ENCODE measurements around the gene ASPN.
"Not testable (repeated sequence)": the region's sequence is repeated elsewhere in the genome, so short reads cannot be mapped to it uniquely, and the experiment has no call there.

ASPN gene

GRCh38 chr9:92467041-92467440 lies 15.3 kb downstream of the ASPN start:
- DNase-seq, result no peak

- no peak for DNase-seq
Observed at GRCh38 chr9:92463984-92464383, 18.3 kb downstream of the ASPN start.

DNA sequence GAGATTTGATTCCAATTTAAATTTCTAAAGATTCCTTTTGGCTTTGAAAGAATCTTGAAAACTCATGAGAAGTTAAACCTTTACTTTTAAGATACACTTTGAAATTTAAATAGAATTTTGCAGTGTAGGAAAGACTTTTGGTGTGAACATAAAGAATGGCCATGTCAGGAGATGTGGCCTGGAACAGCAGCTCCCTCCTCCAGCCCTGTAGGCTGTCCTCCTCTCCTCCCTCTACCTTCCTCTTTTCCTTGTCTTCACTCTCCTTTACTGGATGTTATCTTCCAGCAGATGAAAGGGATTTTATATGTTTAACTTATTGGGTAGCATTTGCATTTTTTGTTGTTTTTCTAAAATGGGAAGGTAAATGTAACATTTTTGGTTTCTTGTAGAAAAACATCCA lies 18.9 kb downstream of the ASPN start:
- no peak for DNase-seq

DNA sequence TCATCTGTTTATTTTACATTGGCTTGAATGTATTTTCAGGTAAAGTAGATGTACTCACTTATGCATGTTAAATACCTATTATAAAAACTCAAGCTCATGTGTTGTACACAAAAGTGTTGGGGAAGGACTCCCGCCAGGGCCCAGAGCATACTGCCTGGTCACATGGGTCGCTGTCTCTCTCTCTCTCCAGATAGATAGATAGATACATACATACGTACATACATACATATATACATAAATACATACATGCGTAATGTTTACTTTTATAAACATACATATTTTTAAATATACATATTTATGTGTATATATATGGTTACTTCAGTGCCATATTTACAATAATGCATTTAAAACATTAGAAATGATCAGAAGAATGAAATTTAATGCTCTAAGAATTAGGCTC lies 24.7 kb downstream of the ASPN start:
- DNase-seq, result no peak

GRCh38 chr9:92455217-92455616 lies 27.1 kb downstream of the ASPN start:
- DNase-seq, result no peak

DNA sequence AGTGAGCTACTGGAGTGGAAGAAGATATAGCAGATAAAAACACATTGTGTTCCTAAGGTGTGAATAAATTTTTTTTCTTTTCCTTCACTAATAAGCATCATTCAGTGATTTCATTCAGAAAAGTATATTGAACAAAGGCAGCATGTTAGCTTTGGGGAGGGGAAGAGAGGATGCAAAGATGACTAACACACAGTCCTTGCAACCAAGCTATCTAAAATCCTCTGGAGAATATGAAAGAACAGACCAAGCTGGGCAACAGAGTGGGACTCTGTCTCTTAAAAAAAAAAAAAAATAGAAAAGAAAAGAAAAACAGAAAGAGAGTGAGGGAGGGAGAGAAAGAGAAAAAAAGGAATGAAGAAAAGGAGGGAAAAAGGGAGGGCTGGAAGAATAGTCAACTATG lies 35.8 kb downstream of the ASPN start:
- DNase-seq, result no peak

DNA sequence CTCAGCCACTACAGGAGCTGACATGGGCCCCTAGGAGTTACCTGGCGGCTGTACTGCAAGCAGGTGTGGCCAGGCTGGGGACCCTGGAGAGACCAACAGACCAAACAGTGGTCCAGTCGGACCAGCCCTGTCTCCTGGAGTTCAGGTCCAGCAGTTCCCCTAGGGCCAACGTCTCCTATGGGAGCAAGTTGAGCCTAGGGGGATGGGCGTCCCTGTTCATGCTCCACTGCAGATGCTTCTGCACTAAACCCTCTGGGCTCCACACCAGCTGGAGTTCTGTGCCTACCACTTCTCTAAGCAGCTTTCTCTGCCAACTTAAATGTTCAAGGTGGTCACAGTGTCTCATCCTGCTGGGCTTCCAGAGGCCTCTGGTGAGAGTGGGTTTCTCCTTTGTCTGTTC lies 37.5 kb downstream of the ASPN start:
- no peak for DNase-seq

- no peak for DNase-seq
Observed at GRCh38 chr9:92440751-92441046, 41.6 kb downstream of the ASPN start.

DNA sequence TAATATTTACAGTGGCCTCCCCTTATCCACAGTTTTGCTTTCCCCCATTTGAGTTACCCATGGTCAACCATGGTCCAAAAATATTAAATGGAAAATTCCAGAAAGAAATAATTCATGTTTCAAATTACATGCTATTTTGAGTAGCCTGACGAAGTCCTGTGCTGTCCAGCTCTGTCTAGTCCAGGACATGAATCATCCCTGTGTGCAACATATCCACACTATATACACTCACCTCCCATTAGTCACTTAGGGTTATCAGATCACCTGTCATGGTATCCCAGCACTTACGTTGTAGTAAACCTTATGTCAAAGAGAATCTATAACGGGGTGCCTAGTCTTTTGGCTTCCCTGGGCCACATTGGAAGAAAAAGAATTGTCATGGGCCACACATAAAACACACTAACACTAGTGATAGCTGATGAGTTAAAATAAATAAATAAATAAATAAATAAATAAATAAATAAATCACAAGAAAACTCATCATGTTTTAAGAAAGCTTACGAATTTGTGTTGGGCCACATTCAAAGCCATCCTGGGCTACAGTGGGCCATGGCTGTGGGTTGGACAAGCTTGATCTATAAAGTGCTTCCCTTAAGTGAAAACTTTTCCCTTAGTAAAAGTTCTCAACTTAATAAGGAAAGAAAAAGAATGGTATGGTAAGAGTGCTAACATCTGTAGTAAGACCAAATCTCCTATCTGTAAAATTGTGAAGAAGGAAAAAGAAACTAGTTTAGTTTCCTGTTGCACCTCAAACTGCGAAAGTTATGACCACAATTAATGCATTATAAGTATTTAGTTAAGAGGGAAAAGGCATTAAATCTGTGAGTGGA lies 42.2 kb downstream of the ASPN start:
- no peak for DNase-seq

DNA sequence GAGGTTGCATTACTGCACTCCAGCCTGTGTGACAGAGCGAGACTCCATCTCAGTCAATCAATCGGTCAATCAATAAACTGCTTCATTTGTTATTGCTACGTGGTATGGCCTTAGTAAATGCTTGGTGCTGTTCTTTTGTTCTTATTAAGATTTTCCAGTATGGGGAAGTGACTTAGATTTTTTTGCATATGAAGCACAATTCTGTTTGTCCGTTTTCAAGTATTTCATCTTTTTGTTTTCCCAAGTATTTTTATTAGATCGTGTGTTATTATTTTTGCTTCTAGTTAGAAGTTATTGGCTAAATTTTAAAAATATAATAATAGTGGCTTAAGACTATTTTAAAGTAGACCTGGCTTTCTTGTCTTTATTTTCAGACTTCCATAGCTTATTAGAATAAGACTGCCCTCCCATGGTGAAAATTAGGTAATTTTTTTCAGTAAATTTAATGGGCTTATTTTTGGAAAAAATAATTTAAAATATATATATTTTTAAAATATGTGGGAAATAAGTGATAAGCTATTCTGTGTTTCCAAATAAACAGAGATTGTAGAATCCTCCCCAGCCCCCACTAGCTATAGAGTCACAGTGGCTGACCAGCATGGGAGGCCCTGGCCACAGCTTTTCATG lies 43.3 kb downstream of the ASPN start:
- DNase-seq, result no peak

DNA sequence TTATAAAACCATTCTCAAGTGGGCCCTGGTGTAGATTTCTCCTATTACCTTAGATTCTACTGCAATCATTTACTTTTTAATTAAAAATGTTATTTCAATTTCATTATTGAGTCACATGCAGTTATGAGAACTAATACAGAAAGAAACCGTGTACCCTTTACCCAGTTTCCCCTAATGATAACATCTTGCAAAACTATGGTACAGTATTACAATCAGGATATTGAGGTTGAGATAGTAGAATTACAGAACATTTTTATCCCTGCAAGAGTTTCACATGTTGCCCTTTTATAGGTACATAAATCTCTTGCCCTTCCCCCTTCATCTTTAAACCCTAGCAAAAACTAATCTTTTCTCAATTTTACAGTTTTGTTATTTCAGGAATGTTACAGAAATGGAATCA lies 47.0 kb downstream of the ASPN start:
- no peak for DNase-seq

DNA sequence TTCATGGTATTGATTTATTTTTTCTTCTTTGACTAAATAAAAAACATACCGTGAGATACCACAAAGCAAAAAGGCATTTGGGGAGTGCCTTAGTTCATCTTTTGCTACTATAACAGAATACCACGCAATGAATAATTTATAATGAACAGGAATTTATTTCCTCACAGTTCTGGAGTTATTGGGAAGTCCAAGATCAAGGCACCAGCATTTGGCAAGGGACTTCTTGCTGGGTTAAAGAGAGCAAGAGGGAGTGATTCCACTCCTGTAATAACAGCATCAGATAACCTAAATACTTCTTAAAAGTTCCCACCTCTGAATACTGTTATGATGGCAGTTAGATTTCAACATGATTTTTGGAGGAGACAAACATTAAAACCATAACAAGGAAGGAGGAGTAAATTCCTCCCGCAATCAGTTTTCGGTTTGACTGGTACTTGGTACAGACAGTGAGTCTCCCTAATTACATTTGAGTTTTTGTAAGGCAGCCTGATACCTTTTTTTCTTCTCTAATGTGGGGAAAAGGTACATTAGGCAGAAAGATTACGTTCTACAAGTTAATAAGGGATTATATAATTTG lies 49.2 kb downstream of the ASPN start:
- no peak for DNase-seq

DNA sequence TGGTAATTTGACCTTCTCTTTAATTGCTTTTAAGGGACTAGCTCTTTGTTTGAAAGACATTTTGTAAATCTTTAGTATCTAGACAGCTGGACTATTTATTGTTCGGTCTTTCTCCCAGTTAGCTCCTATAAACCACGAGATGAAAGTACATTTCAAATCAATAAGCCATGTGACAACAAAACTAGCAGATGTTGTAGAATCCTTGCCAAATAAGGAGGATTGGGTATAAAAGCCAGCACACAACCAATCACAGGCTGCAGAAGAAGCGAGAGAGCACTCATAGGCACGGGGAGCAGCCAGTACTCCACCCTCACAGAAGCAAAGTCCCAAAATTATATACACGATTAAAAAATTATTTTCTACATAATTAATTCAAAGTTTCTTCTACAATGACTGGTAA lies 50.0 kb downstream of the ASPN start:
- no peak for DNase-seq

DNA sequence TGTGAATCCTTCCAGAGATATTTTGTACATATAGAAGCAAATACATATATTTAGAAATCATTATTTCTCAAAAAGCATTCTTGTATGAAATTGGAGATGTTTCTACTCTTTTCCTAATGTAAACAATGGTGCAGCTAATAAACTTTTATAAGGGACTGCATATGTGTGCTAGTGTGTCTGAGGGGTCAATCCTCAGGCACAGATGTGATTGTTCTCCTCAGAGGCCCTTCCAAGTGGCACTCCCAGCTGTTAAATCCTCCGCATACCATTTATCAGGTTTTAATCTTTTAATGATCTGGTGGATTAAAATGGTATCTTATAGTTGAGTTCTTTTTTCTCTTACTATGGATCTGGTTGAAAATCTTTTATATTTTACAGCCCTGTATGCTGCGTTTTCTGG lies 52.5 kb downstream of the ASPN start:
- DNase-seq, result no peak

GRCh38 chr9:92426501-92427145 lies 55.7 kb downstream of the ASPN start:
- no peak for DNase-seq

- no peak for DNase-seq
Observed at GRCh38 chr9:92425474-92425873, 56.8 kb downstream of the ASPN start.

- no peak for DNase-seq
Observed at GRCh38 chr9:92424340-92424739, 58.0 kb downstream of the ASPN start, which contains the start of gene OMD. Gene OMD (minus strand): TSS chr9:92424471. CDS start chr9:92417558, 6,913 bp downstream.

DNA sequence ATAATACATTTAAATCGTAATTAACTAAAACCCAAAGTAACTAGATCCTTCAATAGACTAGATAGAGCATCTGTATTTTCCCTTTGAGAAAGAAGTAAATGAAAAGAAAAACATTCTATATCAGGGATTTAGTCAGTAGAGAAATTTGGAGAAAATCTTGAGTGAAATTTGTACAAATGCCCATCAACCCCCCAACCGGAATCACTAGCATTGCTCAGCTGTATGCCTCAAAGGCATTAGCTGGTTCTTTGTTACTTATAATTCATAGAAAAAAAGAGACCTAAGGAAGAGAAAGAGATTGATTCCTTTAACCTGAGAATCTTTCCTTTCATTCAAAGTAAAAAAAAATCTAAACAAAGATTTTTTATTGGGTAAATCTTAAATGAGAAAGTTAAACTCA lies 58.7 kb downstream of the ASPN start:
- DNase-seq, result no peak

DNA sequence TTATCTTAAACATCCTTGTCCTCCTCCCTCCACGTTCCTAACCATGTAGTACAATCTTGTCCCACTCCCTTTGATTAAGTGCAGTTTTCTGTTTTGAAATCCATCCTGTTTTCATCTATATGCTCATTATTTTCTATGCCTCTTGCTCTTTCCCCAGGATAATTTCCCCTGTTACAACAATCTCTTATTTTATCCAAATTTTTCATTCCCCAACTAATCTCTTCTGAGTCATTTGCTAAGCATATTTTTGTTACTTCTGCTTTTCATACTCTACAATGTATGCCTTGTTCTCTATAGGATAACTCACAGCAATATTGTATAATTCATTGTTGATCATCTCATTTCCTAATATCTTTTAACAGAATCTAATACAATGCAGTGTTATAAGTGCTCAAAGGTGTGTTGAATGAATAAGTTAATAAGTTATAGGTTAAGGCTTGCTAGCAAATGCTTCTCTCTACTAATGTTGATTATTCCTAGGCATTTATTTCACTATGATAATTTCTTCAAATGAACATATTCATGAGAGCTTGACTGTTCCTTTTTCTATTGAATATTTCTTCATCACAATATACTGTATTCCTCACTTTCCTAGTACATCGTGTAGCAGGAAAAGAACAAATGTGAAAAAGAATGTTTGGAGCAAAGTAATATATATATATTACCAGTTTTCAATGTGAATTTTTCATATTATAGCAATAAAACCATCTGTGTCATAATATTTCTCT lies 59.5 kb downstream of the ASPN start:
- DNase-seq, result no peak

DNA sequence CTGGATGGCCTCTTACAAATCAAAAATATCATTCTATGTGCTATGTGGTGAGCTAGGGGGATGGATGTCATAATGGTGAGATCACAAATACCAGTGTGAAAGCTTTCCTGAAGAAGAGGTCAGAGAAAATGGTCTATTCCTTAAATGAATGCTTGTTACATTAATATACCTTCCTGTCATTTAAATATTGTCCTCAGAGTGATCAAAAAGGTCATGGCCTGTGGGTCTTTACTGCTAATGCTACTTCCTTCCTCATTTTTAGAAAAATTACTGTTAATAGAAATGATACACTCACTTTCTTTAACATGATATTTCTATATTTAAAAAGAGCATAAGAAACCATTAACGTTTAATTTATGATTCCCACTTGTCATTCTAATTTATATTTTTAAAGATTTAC lies 67.7 kb downstream of the ASPN start:
- no peak for DNase-seq

DNA sequence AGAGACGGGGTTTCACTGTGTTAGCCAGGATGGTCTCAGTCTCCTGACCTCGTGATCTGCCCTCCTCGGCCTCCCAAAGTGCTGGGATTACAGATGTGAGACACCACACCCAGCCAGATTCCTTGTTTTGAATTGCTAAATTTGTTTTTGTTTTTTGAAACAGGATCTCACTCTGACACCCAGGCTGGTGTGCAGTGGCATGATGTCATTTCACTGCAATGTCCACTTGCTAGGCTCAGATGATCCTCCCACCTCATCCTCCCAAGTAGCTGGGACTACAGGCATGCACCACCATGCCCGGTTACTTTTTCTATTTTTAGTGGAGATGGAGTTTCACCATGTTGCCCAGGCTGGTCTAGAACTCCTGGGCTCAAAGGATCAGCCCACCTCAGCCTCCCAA lies 71.1 kb downstream of the ASPN start:
- not testable (repeated sequence) for DNase-seq

DNA sequence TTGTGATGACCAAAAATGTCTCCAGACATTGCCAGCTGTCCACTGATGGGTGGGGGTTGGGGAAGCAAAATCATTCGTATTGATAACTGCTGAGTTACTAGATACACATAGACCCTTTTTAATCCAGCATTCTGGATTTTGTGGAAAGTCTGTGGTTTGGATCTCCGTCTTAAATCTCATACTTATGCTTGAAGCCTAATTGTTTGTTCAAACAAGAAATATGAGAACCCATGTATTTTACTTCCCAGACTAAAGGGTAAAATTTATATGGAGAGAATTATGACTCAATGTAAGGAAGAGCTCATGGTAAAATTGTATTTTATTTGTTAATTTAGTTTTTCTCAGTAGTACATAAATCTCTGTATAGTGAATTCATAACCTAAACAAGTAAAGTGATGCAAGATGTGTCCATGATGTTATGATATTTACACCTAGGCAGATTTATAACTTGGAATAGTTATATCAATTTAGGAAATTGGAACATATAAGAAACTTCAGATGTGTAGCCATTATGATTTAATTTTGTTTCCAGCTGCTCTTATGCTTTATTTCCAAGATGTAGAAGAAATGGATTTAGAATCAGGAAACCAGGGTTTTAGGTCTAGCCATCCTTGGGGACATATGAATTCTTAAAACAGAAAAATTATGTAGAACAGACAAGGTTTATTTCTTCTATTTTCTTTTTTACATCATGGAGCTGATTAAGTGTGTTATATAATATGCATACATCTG lies 73.4 kb downstream of the ASPN start:
- DNase-seq, result no peak

GRCh38 chr9:92407818-92408217 lies 74.5 kb downstream of the ASPN start:
- no peak for DNase-seq

All from activated gamma-delta T cell (primary cell).